Neural cell (in vitro differentiated cells): ENCODE measurements around the gene TRABD2A.

Experiments used
- CTCF ChIP-seq: fragments of 450-650 bp; IDR thresholded peaks from 2 replicates; pipeline ENCODE4 v1.5.1; 2014; ENCODE audit warnings: antibody characterized with exemption, mild to moderate bottlenecking, moderate library complexity; ENCODE audit not compliant: poor library complexity, severe bottlenecking
- EZH2 ChIP-seq: fragments of 200-600, 300-800 bp; shearing (Covaris generic), sonication (generic); IDR thresholded peaks from 2 replicates; pipeline ENCODE4 v1.6.1; 2014; ENCODE audit warnings: antibody characterized with exemption, low read length, borderline replicate concordance, mild to moderate bottlenecking; ENCODE audit not compliant: insufficient read depth, poor library complexity, severe bottlenecking
- POLR2AphosphoS5 ChIP-seq: IDR thresholded peaks from 2 replicates; pipeline ENCODE4 v1.6.1; 2012
- RAD21 ChIP-seq: fragments of 450-650 bp; conservative IDR thresholded peaks from 2 replicates; pipeline ENCODE4 v1.6.1; 2014; ENCODE audit warnings: antibody characterized with exemption, mild to moderate bottlenecking, moderate library complexity

GRCh38 chr2:84781942-84782716 is 98.8 kb downstream of the TRABD2A start:
- no peak for TF ChIP-seq CTCF
- TF ChIP-seq POLR2AphosphoS5, result no peak
- TF ChIP-seq EZH2, result no peak
- TF ChIP-seq RAD21, result no peak
